SU-DHL-6 (cell line): ENCODE results near the gene ANO6.

Source experiments
- H2AFZ ChIP-seq: fragments of 200-600 bp; sonication (generic); 2 replicates; pipeline ENCODE4 v1.6.1; 2014; ENCODE audit warnings: low read depth, mild to moderate bottlenecking, moderate library complexity, mixed read lengths, antibody characterized with exemption, low read length; ENCODE audit not compliant: severe bottlenecking
- H3F3A ChIP-seq: fragments of 200-600 bp; shearing (Covaris generic); 2 replicates; pipeline ENCODE4 v1.6.0; 2016; ENCODE audit warnings: antibody characterized with exemption, mild to moderate bottlenecking; ENCODE audit not compliant: insufficient read depth
- H3K27ac ChIP-seq: fragments of 200-600 bp; sonication (generic); 2 replicates; pipeline ENCODE4 v1.5.1; 2016; ENCODE audit warnings: low read depth, mild to moderate bottlenecking, low read length, moderate library complexity, mixed read lengths
- H3K27me3 ChIP-seq: fragments of 200-600 bp; sonication (generic), shearing (Covaris generic); 2 replicates; pipeline ENCODE4 v1.6.0; 2014; ENCODE audit warnings: mild to moderate bottlenecking, low read length
- H3K36me3 ChIP-seq: fragments of 200-600 bp; sonication (generic); 2 replicates; pipeline ENCODE4 v1.6.1; 2014; ENCODE audit warnings: mild to moderate bottlenecking, low read length, mixed read lengths
- H3K4me2 ChIP-seq: fragments of 300-600, 200-600 bp; shearing (Covaris generic), sonication (generic); 2 replicates; pipeline ENCODE4 v1.6.0; 2014; ENCODE audit warnings: low read length, low read depth, mild to moderate bottlenecking; ENCODE audit not compliant: poor library complexity, severe bottlenecking
- H3K4me3 ChIP-seq: fragments of 200-600 bp; sonication (generic); 2 replicates; pipeline ENCODE4 v1.5.1; 2014; ENCODE audit warnings: antibody characterized with exemption, low read length, mild to moderate bottlenecking, mixed read lengths; ENCODE audit not compliant: insufficient read depth, poor library complexity, severe bottlenecking
- H3K79me2 ChIP-seq: fragments of 200-600 bp; sonication (generic); 2 replicates; pipeline ENCODE4 v1.6.1; 2014; ENCODE audit warnings: mild to moderate bottlenecking, low read length, moderate library complexity; ENCODE audit not compliant: insufficient read depth
- H3K9ac ChIP-seq: fragments of 200-600 bp; sonication (generic); 2 replicates; pipeline ENCODE4 v1.7.0; 2014; ENCODE audit warnings: mild to moderate bottlenecking, low read length
- H3K9me2 ChIP-seq: fragments of 200-600 bp; sonication (generic); replicated peaks from 2 replicates; pipeline ENCODE4 v1.6.1; 2014; ENCODE audit warnings: low read length; ENCODE audit not compliant: insufficient read depth
- H3K9me3 ChIP-seq: fragments of 200-600 bp; sonication (generic); 2 replicates; pipeline ENCODE4 v1.6.1; 2014; ENCODE audit warnings: low read length, mixed read lengths; ENCODE audit not compliant: insufficient read depth
- H4K20me1 ChIP-seq: fragments of 200-600 bp; sonication (generic); 2 replicates; pipeline ENCODE4 v1.6.1; 2014; ENCODE audit warnings: low read depth, mild to moderate bottlenecking, antibody characterized with exemption, low read length, moderate library complexity, mixed read lengths
- EZH2phosphoT487 ChIP-seq: fragments of 200-600 bp; sonication (generic), shearing (Covaris generic); conservative IDR thresholded peaks from 2 replicates; pipeline ENCODE4 v1.6.1; 2018; ENCODE audit warnings: mild to moderate bottlenecking, antibody characterized with exemption, low read length, moderate library complexity, mixed read lengths
- TF ChIP-seq, protein P1 (sequence below): fragments of 200-600 bp; sonication (generic); IDR thresholded peaks from one replicate; pipeline ENCODE4 v1.5.1; 2017; ENCODE audit warnings: antibody characterized with exemption, mild to moderate bottlenecking, low read length, moderate library complexity; ENCODE audit not compliant: insufficient read depth, poor library complexity, severe bottlenecking

The ANO6 gene

DNA sequence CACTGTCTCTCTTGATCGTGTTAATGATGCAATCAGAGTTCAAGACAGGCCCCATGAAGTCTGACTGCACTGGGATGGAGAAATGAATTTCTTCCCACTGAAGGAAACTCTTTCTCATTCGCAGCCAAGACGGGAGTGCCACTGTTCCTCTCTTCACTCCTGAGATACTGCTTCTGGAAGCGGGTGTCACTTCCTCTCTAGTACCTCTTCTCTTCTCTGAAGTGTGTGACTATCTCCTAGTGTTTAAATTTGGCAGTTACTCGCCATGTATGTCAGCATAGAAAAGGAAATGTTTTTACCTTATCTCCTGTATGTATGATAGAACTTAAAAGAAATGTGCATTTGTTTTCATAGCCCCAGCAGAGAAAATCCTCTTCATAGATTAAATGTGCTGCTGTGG lies 215.2 kb downstream of the ANO6 start:
- H3K36me3 ChIP-seq: no peaks in the 10 kb centered on the region
- no peak overlapping the region for H2AFZ ChIP-seq
- H4K20me1 ChIP-seq: no peaks in the 10 kb centered on the region
- no peak for TF ChIP-seq EZH2phosphoT487
- TF ChIP-seq, protein P1, sequence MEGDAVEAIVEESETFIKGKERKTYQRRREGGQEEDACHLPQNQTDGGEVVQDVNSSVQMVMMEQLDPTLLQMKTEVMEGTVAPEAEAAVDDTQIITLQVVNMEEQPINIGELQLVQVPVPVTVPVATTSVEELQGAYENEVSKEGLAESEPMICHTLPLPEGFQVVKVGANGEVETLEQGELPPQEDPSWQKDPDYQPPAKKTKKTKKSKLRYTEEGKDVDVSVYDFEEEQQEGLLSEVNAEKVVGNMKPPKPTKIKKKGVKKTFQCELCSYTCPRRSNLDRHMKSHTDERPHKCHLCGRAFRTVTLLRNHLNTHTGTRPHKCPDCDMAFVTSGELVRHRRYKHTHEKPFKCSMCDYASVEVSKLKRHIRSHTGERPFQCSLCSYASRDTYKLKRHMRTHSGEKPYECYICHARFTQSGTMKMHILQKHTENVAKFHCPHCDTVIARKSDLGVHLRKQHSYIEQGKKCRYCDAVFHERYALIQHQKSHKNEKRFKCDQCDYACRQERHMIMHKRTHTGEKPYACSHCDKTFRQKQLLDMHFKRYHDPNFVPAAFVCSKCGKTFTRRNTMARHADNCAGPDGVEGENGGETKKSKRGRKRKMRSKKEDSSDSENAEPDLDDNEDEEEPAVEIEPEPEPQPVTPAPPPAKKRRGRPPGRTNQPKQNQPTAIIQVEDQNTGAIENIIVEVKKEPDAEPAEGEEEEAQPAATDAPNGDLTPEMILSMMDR: no peak
- no peak overlapping the region for H3K4me3 ChIP-seq
- H3K27ac ChIP-seq: no peak overlapping the region
- H3F3A ChIP-seq: no peaks in the 10 kb centered on the region
- H3K9me3 ChIP-seq: no peaks in the 10 kb centered on the region
- H3K9me2 ChIP-seq: no peaks in the 10 kb centered on the region
- H3K27me3 ChIP-seq: no peaks in the 10 kb centered on the region
- H3K79me2 ChIP-seq: no peaks in the 10 kb centered on the region
- H3K4me2 ChIP-seq: no peak overlapping the region
- no peak overlapping the region for H3K9ac ChIP-seq

DNA sequence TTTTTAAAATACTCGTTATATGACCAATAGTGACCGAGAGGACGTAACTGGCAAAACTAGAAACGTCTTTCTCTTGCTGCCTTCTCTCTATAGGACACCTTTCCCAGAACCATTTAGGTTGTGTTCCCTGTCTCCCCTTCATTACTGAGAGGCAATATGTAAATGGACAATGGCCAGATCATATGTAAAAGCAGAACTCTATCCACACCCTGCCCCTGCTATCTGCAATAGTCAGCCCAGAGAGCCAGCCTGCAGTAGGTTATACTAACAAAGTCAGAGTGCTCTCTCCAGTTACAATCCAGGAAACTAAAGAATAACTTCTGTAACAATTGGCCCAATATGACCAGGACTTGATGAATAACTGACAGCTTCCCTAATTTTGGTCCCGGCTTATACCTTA lies 216.8 kb downstream of the ANO6 start:
- H3K27ac ChIP-seq: no peak overlapping the region
- H3K27me3 ChIP-seq: no peaks in the 10 kb centered on the region
- H3F3A ChIP-seq: no peaks in the 10 kb centered on the region
- TF ChIP-seq EZH2phosphoT487: no peak
- TF ChIP-seq, protein P1: no peak
- no peaks in the 10 kb centered on the region for H3K36me3 ChIP-seq
- no peak overlapping the region for H3K4me3 ChIP-seq
- no peak overlapping the region for H2AFZ ChIP-seq
- H3K9ac ChIP-seq: no peak overlapping the region
- H3K4me2 ChIP-seq: no peak overlapping the region
- H3K9me2 ChIP-seq: no peaks in the 10 kb centered on the region
- H3K9me3 ChIP-seq: no peaks in the 10 kb centered on the region
- H4K20me1 ChIP-seq: no peaks in the 10 kb centered on the region
- H3K79me2 ChIP-seq: no peaks in the 10 kb centered on the region

DNA sequence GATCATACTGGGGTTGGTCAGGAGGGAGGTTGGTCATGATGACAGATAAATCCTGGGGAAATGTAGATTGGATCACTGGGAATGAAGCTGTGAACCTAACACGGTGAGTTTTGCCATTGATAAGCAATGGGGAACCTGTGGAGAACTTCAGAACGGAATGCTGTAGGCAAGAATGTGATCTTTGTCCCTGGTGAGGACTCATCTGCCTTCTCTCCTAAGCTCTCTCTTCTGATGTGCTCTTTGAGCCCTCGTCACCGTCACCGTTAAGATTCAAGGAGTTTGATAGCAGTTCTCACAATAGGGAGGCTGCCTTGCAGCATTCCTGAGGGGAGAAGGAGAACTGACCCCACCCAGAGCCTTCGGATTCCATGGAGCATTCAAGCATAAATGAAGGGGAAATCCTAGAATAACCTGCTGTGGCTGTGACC lies 217.6 kb downstream of the ANO6 start:
- H3K27me3 ChIP-seq: no peaks in the 10 kb centered on the region
- no peak overlapping the region for H3K4me2 ChIP-seq

More for the DNA sequence above, 217.6 kb downstream of the ANO6 start:
- Histone ChIP-seq H3K27ac (no peak overlapping the region), H2AFZ (no peak overlapping the region), H3K9me3 (no peaks in the 10 kb centered on the region), H3K36me3 (no peaks in the 10 kb centered on the region), H3K79me2 (no peaks in the 10 kb centered on the region), H3K4me3 (no peak overlapping the region), H3K9ac (no peak overlapping the region), H3K9me2 (no peaks in the 10 kb centered on the region), H3F3A (no peaks in the 10 kb centered on the region), H4K20me1 (no peaks in the 10 kb centered on the region)
- no peak for TF ChIP-seq EZH2phosphoT487
- TF ChIP-seq, protein P1: no peak
